GM18526 (cell line): ENCODE measurements around the gene NOC3L.

Experiments
- POLR2A ChIP-seq: IDR thresholded peaks from 3 replicates; pipeline ENCODE4 v1.6.1; 2011; ENCODE audit not compliant: insufficient read length; ENCODE audit errors: extremely low read depth

NOC3L gene

GRCh38 chr10:94366382-94366781 lies 3.6 kb upstream of the NOC3L start:
- TF ChIP-seq POLR2A = no peak

GRCh38 chr10:94364482-94364881 lies 1.7 kb upstream of the NOC3L start:
- no peak for TF ChIP-seq POLR2A

- no peak for TF ChIP-seq POLR2A
Measured at GRCh38 chr10:94363251-94363565, 469 bp upstream of the NOC3L start.

- no peak for TF ChIP-seq POLR2A
Measured at GRCh38 chr10:94361171-94361794, 1.5 kb downstream of the NOC3L start.

GRCh38 chr10:94358480-94358879 lies 4.3 kb downstream of the NOC3L start:
- no peak for TF ChIP-seq POLR2A

- no peak for TF ChIP-seq POLR2A
Measured at GRCh38 chr10:94357193-94357592, 5.5 kb downstream of the NOC3L start.

GRCh38 chr10:94355841-94356240 lies 6.9 kb downstream of the NOC3L start:
- TF ChIP-seq POLR2A = no peak

- no peak for TF ChIP-seq POLR2A
Measured at GRCh38 chr10:94353336-94353735, 9.4 kb downstream of the NOC3L start.

GRCh38 chr10:94351089-94351488 lies 11.7 kb downstream of the NOC3L start:
- TF ChIP-seq POLR2A = no peak

- TF ChIP-seq POLR2A = no peak
Measured at GRCh38 chr10:94349327-94349726, 13.4 kb downstream of the NOC3L start.

- no peak for TF ChIP-seq POLR2A
Measured at GRCh38 chr10:94344522-94345122, 18.1 kb downstream of the NOC3L start.

GRCh38 chr10:94343151-94343550 lies 19.6 kb downstream of the NOC3L start:
- no peak for TF ChIP-seq POLR2A

GRCh38 chr10:94334857-94335256 lies 27.9 kb downstream of the NOC3L start:
- no peak for TF ChIP-seq POLR2A

GRCh38 chr10:94333051-94333450 lies 29.7 kb downstream of the NOC3L start:
- TF ChIP-seq POLR2A = no peak

- TF ChIP-seq POLR2A = no peak
Measured at GRCh38 chr10:94328613-94329012, 34.1 kb downstream of the NOC3L start.

- no peak for TF ChIP-seq POLR2A
Measured at GRCh38 chr10:94327649-94328048, 35.1 kb downstream of the NOC3L start.

- no peak for TF ChIP-seq POLR2A
Measured at GRCh38 chr10:94324609-94325233, 38.0 kb downstream of the NOC3L start.

GRCh38 chr10:94320285-94320914 lies 42.3 kb downstream of the NOC3L start:
- no peak for TF ChIP-seq POLR2A
